ENCODE measurements around the gene NPR3.

DNA sequence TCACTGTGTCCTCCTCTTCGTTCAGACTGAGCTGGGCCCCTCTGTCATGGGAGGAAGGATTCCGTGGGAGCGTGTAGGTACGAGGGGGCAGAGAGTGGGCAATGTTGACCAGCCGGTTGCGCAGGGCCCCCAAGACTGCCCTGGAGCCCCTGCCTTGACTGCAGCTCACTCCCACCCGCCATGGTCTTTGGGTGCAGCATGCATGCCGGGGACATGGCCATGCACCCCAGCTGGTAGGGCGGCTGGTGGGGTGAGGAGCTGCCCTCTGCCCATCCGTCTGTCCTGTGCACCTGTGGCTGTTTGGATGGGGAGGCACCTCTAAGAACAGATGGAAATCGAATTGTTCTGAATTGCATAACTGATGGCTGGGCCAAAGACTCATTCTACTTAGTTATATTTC lies 42.6 kb upstream of the NPR3 start:
- TF ChIP-seq, protein P1, sequence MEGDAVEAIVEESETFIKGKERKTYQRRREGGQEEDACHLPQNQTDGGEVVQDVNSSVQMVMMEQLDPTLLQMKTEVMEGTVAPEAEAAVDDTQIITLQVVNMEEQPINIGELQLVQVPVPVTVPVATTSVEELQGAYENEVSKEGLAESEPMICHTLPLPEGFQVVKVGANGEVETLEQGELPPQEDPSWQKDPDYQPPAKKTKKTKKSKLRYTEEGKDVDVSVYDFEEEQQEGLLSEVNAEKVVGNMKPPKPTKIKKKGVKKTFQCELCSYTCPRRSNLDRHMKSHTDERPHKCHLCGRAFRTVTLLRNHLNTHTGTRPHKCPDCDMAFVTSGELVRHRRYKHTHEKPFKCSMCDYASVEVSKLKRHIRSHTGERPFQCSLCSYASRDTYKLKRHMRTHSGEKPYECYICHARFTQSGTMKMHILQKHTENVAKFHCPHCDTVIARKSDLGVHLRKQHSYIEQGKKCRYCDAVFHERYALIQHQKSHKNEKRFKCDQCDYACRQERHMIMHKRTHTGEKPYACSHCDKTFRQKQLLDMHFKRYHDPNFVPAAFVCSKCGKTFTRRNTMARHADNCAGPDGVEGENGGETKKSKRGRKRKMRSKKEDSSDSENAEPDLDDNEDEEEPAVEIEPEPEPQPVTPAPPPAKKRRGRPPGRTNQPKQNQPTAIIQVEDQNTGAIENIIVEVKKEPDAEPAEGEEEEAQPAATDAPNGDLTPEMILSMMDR (IDR thresholded peaks at IDR 0.05 in 4 of 5, conservative IDR thresholded peaks at IDR 0.05 in 1 of 5): no peak
- no peak for TF ChIP-seq POLR2A (IDR thresholded peaks at IDR 0.05)
